A673 (cell line): ENCODE data around the gene TCF12. TPM values are rescaled to one million over a fixed set of nuclear protein-coding genes. Genes with fewer than 3 reads are reported as not detected.

Source experiments
- BruUV-seq: library from RNA; stranded (reverse); fragments of 400-500 nt; replicated peaks from 2 replicates; lab custom pipeline; 2021; lab: Mats Ljungman, UMichigan
- CTCF ChIA-PET: fragments of 300-600 bp; sonication (Branson Sonifier 250); formaldehyde crosslinking; loops from one replicate; lab custom pipeline; 2022; ENCODE audit warnings: antibody characterized with exemption; lab: Charles Lee
- POLR2A ChIA-PET: fragments of 300-600 bp; sonication (Branson Sonifier 250); formaldehyde crosslinking; loops from one replicate; lab custom pipeline; 2022; ENCODE audit warnings: antibody characterized with exemption; ENCODE audit not compliant: low non-redundant PET; lab: Charles Lee
- DNase-seq: peaks from one replicate; pipeline ENCODE4 v3.0.0-alpha.2; 2015; ENCODE audit warnings: low spot score
- H3K27ac ChIP-seq: fragments of 200-600 bp; sonication (generic); 2 replicates; pipeline ENCODE4 v1.5.1; 2016; ENCODE audit warnings: mixed run types, low read depth, mild to moderate bottlenecking, mixed read lengths, antibody characterized with exemption, low read length; ENCODE audit not compliant: poor library complexity, severe bottlenecking
- H3K27me3 ChIP-seq: fragments of 200-600 bp; sonication (generic); replicated peaks from 2 replicates; pipeline ENCODE4 v1.6.1; 2017; ENCODE audit warnings: mixed run types, low read depth, mild to moderate bottlenecking, mixed read lengths, antibody characterized with exemption, low read length; ENCODE audit not compliant: insufficient read depth, poor library complexity
- H3K36me3 ChIP-seq: fragments of 200-600 bp; sonication (generic); 2 replicates; pipeline ENCODE4 v1.6.1; 2016; ENCODE audit warnings: mixed run types, mild to moderate bottlenecking, mixed read lengths, antibody characterized with exemption, low read length; ENCODE audit not compliant: insufficient read depth, poor library complexity, severe bottlenecking
- H3K4me1 ChIP-seq: fragments of 200-600 bp; sonication (generic); 2 replicates; pipeline ENCODE4 v1.6.1; 2017; ENCODE audit warnings: mixed run types, mild to moderate bottlenecking, mixed read lengths, antibody characterized with exemption, low read length; ENCODE audit not compliant: insufficient read depth, poor library complexity, severe bottlenecking
- H3K4me3 ChIP-seq: fragments of 200-600 bp; sonication (generic); 2 replicates; pipeline ENCODE4 v1.5.1; 2016; ENCODE audit warnings: low read depth, mixed run types, mild to moderate bottlenecking, mixed read lengths, low read length; ENCODE audit not compliant: poor library complexity, severe bottlenecking
- H3K9me3 ChIP-seq: fragments of 200-600 bp; sonication (generic); 2 replicates; pipeline ENCODE4 v1.6.1; 2016; ENCODE audit warnings: mixed run types, low read depth, mild to moderate bottlenecking, mixed read lengths, antibody characterized with exemption, low read length; ENCODE audit not compliant: poor library complexity, severe bottlenecking
- CTCF ChIP-seq: fragments of 300-800, 200-600 bp; sonication (generic); conservative IDR thresholded peaks from 2 replicates; pipeline ENCODE4 v1.5.1; 2017; ENCODE audit warnings: low read depth, mild to moderate bottlenecking, antibody characterized with exemption, low read length, moderate library complexity, mixed read lengths
- EZH2 ChIP-seq: fragments of 200-600 bp; sonication (generic); IDR thresholded peaks from 2 replicates; pipeline ENCODE4 v1.6.1; 2017; ENCODE audit warnings: borderline replicate concordance, low read depth, mild to moderate bottlenecking, mixed read lengths, antibody characterized with exemption, low read length; ENCODE audit not compliant: poor library complexity, severe bottlenecking
- intact Hi-C: fragments of 100-400 bp; cut with micrococcal nuclease; formaldehyde crosslinking; loops from one replicate; pipeline ENCODE4 v1.10.0; 2022; ENCODE audit not compliant: unreplicated experiment
- total RNA-seq: library from RNA; stranded (reverse); gene quantifications from 2 replicates; pipeline ENCODE4 v1.2.3, GENCODE V29; 2021

The TCF12 gene
- total RNA-seq, 1 experiment from 2014 or later: 351 TPM

GRCh38 chr15:57038496-57038895, 120.1 kb downstream of the TCF12 start:
- TF ChIP-seq EZH2 (no peak), CTCF (no peak)
- ChIA-PET CTCF (no interaction called here), POLR2A (no interaction called here)
- no peak overlapping the region for H3K27ac ChIP-seq
- H3K9me3 ChIP-seq: no peaks in the 10 kb centered on the region
- peaks cover 27% of the 10 kb centered on the region for H3K4me1 ChIP-seq
- H3K27me3 ChIP-seq: no peaks in the 10 kb centered on the region
- BruUV-seq: no TSS peak
- H3K36me3 ChIP-seq: no peaks in the 10 kb centered on the region
- DNase-seq: no peak
- no peak overlapping the region for H3K4me3 ChIP-seq
- intact Hi-C loops: no loop called here

- Histone ChIP-seq H3K4me1 (peaks cover 20% of the 10 kb centered on the region), H3K27ac (no peak overlapping the region), H3K9me3 (no peaks in the 10 kb centered on the region), H3K27me3 (no peaks in the 10 kb centered on the region), H3K4me3 (no peak overlapping the region), H3K36me3 (no peaks in the 10 kb centered on the region)
- intact Hi-C loops: loop anchor here (2.0 kb wide), 1 partner anchor 19 kb away; no protein-coding TSS in a partner anchor
- TF ChIP-seq CTCF: no peak
- TF ChIP-seq EZH2: no peak
- CTCF ChIA-PET: no interaction called here
- DNase-seq: no peak
- BruUV-seq: no TSS peak
- POLR2A ChIA-PET: no interaction called here
These were observed 123.0 kb downstream of the TCF12 start for GRCh38 chr15:57041416-57041815.

DNA sequence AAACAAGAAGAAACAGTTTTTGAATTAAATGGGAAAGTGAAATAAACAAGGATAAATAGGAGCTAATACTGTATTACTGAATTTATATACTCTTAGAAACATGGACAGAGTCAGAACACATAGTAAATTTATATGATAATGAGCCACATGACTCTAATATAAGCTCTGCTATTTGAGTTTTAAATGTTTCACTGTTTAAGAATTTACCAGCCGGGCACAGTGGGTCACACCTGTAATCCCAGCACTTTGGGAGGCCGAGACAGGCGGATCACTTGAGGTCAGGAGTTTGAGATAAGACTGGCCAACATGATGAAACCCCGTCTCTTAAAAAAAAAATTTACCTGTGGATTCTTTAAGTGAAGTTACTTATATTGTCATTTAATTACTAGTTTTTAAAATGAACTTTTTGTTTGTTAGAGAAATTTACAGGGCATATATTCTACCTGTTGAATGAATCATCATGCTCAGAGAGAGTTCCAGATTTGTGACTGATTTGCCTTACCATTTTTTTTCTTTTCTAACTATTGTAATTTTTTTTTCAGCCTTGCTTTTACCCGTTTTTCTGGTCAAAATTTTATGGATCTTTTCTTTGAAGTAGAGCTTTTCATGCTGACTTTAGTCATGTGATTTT, 125.7 kb downstream of the TCF12 start:
- ChIA-PET POLR2A (no interaction called here), CTCF (no interaction called here)
- no peak for TF ChIP-seq CTCF
- no peak for TF ChIP-seq EZH2
- Histone ChIP-seq H3K36me3 (no peaks in the 10 kb centered on the region), H3K4me1 (peaks cover 11% of the 10 kb centered on the region), H3K9me3 (no peaks in the 10 kb centered on the region), H3K27me3 (no peaks in the 10 kb centered on the region), H3K27ac (no peak overlapping the region), H3K4me3 (no peak overlapping the region)
- DNase-seq: no peak
- intact Hi-C loops: no loop called here
- BruUV-seq: no TSS peak
